ENCODE measurements around the gene PBX3. TPM values are rescaled to one million over a fixed set of nuclear protein-coding genes. Genes with fewer than 3 reads are reported as not detected.
A peak's percentile ranks its signal among the peaks of the same experiment; 100 is the strongest.

PBX3 gene
- total and polyA plus RNA-seq, 9 donors, result 52.6 to 199 (median 119) TPM

DNA sequence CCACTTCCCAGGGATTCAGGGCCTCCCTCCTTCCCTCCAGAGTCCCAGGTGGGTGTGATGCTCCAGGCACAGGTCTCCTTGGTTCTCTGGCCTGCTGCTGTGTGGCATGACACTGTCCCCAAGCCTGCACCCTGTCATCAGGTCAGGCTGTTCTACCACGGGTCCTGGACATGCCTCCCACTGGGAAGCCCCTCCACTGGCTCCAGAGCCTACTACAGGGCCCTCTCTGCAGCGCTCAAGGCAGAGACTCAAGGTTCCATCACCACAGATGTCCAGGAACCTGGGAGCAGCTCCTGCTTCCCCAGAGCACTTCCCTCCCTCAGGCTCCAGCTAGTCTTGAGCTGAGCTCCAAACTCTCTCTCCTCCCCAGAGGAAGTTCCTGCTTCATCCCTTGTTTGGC, 237.3 kb downstream of the PBX3 start:
- Histone ChIP-seq H3K9me3 (no peaks in the 10 kb centered on the region), H3K27ac (no peak overlapping the region), H3K27me3 (no peaks in the 10 kb centered on the region), H3K36me3 (no peaks in the 10 kb centered on the region), H3K4me1 (ENCODE audit: insufficient read depth) (no peaks in the 10 kb centered on the region), H3K4me3 (no peak overlapping the region)
- 73 to 88% (median 82%) methylated on average over 2 of the region's 2 CpGs for WGBS, 3 donors
- DNase-seq, result peak in 1 of 5 donors; percentile 8
- intact Hi-C loops (cut with DNase I), result no loop called here
- TF ChIP-seq, protein P1, sequence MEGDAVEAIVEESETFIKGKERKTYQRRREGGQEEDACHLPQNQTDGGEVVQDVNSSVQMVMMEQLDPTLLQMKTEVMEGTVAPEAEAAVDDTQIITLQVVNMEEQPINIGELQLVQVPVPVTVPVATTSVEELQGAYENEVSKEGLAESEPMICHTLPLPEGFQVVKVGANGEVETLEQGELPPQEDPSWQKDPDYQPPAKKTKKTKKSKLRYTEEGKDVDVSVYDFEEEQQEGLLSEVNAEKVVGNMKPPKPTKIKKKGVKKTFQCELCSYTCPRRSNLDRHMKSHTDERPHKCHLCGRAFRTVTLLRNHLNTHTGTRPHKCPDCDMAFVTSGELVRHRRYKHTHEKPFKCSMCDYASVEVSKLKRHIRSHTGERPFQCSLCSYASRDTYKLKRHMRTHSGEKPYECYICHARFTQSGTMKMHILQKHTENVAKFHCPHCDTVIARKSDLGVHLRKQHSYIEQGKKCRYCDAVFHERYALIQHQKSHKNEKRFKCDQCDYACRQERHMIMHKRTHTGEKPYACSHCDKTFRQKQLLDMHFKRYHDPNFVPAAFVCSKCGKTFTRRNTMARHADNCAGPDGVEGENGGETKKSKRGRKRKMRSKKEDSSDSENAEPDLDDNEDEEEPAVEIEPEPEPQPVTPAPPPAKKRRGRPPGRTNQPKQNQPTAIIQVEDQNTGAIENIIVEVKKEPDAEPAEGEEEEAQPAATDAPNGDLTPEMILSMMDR (IDR thresholded peaks at IDR 0.05), result no peak
- TF ChIP-seq EP300 (IDR thresholded peaks at IDR 0.05), result no peak
- TF ChIP-seq POLR2A (IDR thresholded peaks at IDR 0.05), result no peak

DNA sequence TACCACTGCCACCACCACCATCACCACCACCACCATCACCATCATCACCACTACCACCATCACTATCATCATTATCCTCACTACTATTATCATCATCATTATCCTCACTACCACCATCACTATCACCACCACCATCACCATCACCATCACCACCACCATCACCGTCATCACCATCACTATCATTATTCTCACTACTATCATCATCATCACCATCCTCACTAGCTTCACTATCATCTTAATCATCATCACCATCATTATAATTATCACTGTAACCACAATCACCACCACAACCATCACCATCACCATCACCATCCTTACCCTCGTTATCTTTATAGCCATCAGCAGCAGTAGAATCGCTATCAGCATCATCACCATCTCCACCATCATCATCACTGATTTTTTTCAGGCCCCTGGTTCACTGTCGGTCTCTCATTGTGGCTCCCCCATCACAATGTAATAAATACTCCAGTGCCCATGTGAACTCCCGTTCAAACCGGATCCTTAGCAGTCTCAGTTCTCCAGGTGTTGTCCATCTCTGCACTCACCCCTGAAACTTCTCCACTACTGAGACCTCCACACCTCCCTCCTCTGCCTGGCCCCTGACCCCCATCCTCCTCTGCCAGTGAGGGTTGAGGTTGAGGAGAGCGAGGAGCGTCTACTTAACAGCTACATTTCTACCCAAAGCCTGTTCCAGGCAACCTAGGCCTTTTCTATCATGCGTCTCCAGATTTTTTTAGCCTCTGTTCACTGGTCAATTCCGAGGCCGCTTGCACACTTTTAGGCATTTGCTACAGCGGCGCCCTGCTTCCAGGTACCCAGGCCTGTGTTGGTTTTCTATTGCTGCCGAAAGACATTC, 238.2 kb downstream of the PBX3 start:
- DNase-seq, result no peak
- Histone ChIP-seq H3K4me1 (ENCODE audit: insufficient read depth) (no peaks in the 10 kb centered on the region), H3K9me3 (no peaks in the 10 kb centered on the region), H3K27me3 (no peaks in the 10 kb centered on the region), H3K4me3 (no peak overlapping the region), H3K36me3 (no peaks in the 10 kb centered on the region), H3K27ac (no peak overlapping the region)
- WGBS, 3 donors, result 79 to 90% (median 81%) methylated on average over 14 of the region's 14 CpGs
- intact Hi-C loops (cut with DNase I), result no loop called here
- TF ChIP-seq EP300 (IDR thresholded peaks at IDR 0.05), result no peak
- no peak for TF ChIP-seq POLR2A (IDR thresholded peaks at IDR 0.05)
- TF ChIP-seq, protein P1 (IDR thresholded peaks at IDR 0.05), result no peak

DNA sequence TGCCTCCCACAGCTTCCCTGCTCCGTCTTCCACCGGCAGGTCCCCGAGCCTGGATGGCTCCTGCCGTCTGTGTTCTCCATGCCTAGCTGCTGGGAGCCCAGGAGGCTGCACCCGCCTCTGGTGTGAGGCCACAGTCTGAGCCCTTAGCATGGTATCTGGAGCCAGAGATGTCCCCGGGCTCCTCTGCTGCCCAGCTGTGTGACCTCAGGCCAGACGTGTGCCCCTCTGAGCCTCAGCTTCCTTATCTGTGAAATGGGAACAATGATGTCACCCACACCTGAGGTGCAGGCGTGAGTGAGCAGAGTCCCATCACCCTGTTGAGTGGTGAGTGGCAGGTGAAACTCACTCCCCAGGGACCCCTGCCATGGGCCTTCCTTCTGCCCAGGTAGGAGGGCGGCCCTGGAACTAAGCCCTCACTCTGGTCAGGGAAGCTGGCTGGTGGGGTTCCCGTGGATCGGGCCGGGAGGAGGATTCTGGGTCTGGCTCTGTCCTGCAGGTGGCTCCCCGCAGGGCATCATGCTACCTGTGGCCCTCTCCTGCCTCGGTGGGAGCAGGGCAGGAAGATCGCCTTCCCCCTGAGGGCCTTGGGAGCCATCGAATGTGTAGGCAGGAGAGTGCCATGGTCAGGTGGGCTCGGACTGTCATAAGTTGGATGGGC, 239.0 kb downstream of the PBX3 start:
- intact Hi-C loops (cut with DNase I), result no loop called here
- H3K9me3 ChIP-seq, result no peaks in the 10 kb centered on the region
- no peak for TF ChIP-seq POLR2A (IDR thresholded peaks at IDR 0.05)
- TF ChIP-seq, protein P1 (IDR thresholded peaks at IDR 0.05), result no peak
- no peak for TF ChIP-seq EP300 (IDR thresholded peaks at IDR 0.05)

DNA sequence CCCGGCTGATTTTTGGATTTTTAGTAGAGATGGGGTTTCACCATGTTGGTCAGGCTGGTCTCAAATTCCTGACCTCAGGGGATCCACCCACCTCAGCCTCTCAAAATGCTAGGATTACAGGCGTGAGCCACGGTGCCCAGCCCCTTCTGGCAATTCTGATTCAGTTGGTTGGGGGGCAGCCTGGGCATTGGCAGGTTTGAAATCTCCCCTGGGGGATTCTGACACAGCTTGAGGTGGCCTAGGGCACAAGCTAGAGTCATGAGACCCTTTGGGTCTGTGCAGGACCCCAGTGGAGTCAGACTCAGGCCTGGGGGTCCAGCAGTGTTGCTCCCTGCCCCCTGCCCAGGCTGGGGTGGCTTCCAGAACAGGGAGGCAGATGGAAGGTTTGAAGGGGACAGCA, 239.8 kb downstream of the PBX3 start:
- peak in 1 of 5 donors; percentile 1 for DNase-seq
- intact Hi-C loops (cut with DNase I), result no loop called here

More for the DNA sequence above, 239.0 kb downstream of the PBX3 start:
- Histone ChIP-seq H3K36me3 (no peaks in the 10 kb centered on the region), H3K27ac (no peak overlapping the region), H3K27me3 (no peaks in the 10 kb centered on the region), H3K4me1 (ENCODE audit: insufficient read depth) (no peaks in the 10 kb centered on the region), H3K4me3 (no peak overlapping the region)
- peak in 1 of 5 donors; percentile 13 for DNase-seq
- 81 to 95% (median 86%) methylated on average over 14 to 17 of the region's 17 CpGs for WGBS, 3 donors

More for the DNA sequence above, 239.8 kb downstream of the PBX3 start:
- no peak overlapping the region for H3K27ac ChIP-seq
- H3K27me3 ChIP-seq, result no peaks in the 10 kb centered on the region
- 82 to 88% (median 84%) methylated on average over 3 of the region's 3 CpGs for WGBS, 3 donors
- H3K4me1 ChIP-seq (ENCODE audit: insufficient read depth), result no peaks in the 10 kb centered on the region
- H3K4me3 ChIP-seq, result no peak overlapping the region
- H3K9me3 ChIP-seq, result no peaks in the 10 kb centered on the region
- no peaks in the 10 kb centered on the region for H3K36me3 ChIP-seq
- TF ChIP-seq, protein P1 (IDR thresholded peaks at IDR 0.05), result no peak
- no peak for TF ChIP-seq POLR2A (IDR thresholded peaks at IDR 0.05)
- no peak for TF ChIP-seq EP300 (IDR thresholded peaks at IDR 0.05)

Data from ovary (tissue), 9 donors.